ENCODE results near the gene PTPA. TPM values are rescaled to one million over a fixed set of nuclear protein-coding genes. Genes with fewer than 3 reads are reported as not detected.
"Not testable (repeated sequence)": the region's sequence is repeated elsewhere in the genome, so short reads cannot be mapped to it uniquely, and the experiment has no call there.

The PTPA gene
- total RNA-seq, 1 donor from 2014 or later, result 98.8 TPM

- no peak for DNase-seq (ENCODE audit: low read depth in 2 of 2)
Measured at GRCh38 chr9:129108805-129109536, 2.2 kb upstream of the PTPA start.

GRCh38 chr9:129109537-129109903 lies 1.7 kb upstream of the PTPA start:
- DNase-seq (ENCODE audit: low read depth in 2 of 2), result no peak

GRCh38 chr9:129109952-129110739 lies 1.1 kb upstream of the PTPA start:
- DNase-seq (ENCODE audit: low read depth in 2 of 2), result peak; percentile 4 to 20

- DNase-seq (ENCODE audit: low read depth in 2 of 2), result peak in 1 of 2 donors; percentile 65
Measured at GRCh38 chr9:129111528-129112151, 425 bp downstream of the PTPA start.

- not testable (repeated sequence) for DNase-seq (ENCODE audit: low read depth in 2 of 2)
Measured at GRCh38 chr9:129112526-129112925, 1.3 kb downstream of the PTPA start.

GRCh38 chr9:129113645-129114304 lies 2.6 kb downstream of the PTPA start:
- no peak for DNase-seq (ENCODE audit: low read depth in 2 of 2)

GRCh38 chr9:129118799-129119198 lies 7.6 kb downstream of the PTPA start:
- no peak for DNase-seq (ENCODE audit: low read depth in 2 of 2)

GRCh38 chr9:129121483-129121882 lies 10.3 kb downstream of the PTPA start:
- no peak for DNase-seq (ENCODE audit: low read depth in 2 of 2)

- no peak for DNase-seq (ENCODE audit: low read depth in 2 of 2)
Measured at GRCh38 chr9:129122133-129122532, 10.9 kb downstream of the PTPA start.

GRCh38 chr9:129122976-129123375 lies 11.8 kb downstream of the PTPA start:
- not testable (repeated sequence) for DNase-seq (ENCODE audit: low read depth in 2 of 2)

GRCh38 chr9:129124506-129125069 lies 13.4 kb downstream of the PTPA start:
- no peak for DNase-seq (ENCODE audit: low read depth in 2 of 2)

GRCh38 chr9:129125478-129125877 lies 14.3 kb downstream of the PTPA start:
- peak in 1 of 2 donors; percentile 38 for DNase-seq (ENCODE audit: low read depth in 2 of 2)

- DNase-seq (ENCODE audit: low read depth in 2 of 2), result peak in 1 of 2 donors; percentile 47
Measured at GRCh38 chr9:129126749-129127618, 15.8 kb downstream of the PTPA start.

- no peak for DNase-seq (ENCODE audit: low read depth in 2 of 2)
Measured at GRCh38 chr9:129128689-129129088, 17.5 kb downstream of the PTPA start.

GRCh38 chr9:129130271-129130670 lies 19.1 kb downstream of the PTPA start:
- DNase-seq (ENCODE audit: low read depth in 2 of 2), result not testable (repeated sequence)

- DNase-seq (ENCODE audit: low read depth in 2 of 2), result no peak
Measured at GRCh38 chr9:129130791-129131190, 19.6 kb downstream of the PTPA start.

- peak; percentile 51 to 68 for DNase-seq (ENCODE audit: low read depth in 2 of 2)
Measured at GRCh38 chr9:129131300-129132145, 20.3 kb downstream of the PTPA start.

- no peak for DNase-seq (ENCODE audit: low read depth in 2 of 2)
Measured at GRCh38 chr9:129133082-129133481, 21.9 kb downstream of the PTPA start.

GRCh38 chr9:129135476-129135875 lies 24.3 kb downstream of the PTPA start:
- DNase-seq (ENCODE audit: low read depth in 2 of 2), result no peak
